Smooth muscle cell of the umbilical artery (primary cell): ENCODE data around the gene EPAS1. TPM values are rescaled to one million over a fixed set of nuclear protein-coding genes. Genes with fewer than 3 reads are reported as not detected.

ENCODE experiments used
- total RNA-seq: library from RNA; depleted of rRNA; stranded (reverse); fragments of >200 nt; gene quantifications from 2 replicates; pipeline ENCODE4 v1.2.3, GENCODE V29; 2014

The EPAS1 gene
- total RNA-seq: 58.2 and 97.2 TPM in 2 replicates

GRCh38 chr2:46296840-46297545 is at the start of gene EPAS1:
EPAS1 (plus strand) TSS chr2:46297407; CDS start chr2:46297912, 505 bp downstream.

Other genes starting within 250 kb of the EPAS1 start
- gene TMEM247, start 182.2 kb downstream of the EPAS1 start, total RNA-seq: not detected in 2 replicates
- 94.1 and 97.4 TPM in 2 replicates for gene RHOQ, start 245.1 kb downstream of the EPAS1 start, total RNA-seq
- 2.1 and 6.1 TPM in 2 replicates for gene ATP6V1E2, start 245.2 kb downstream of the EPAS1 start, total RNA-seq